Activated effector memory CD4-positive, alpha-beta T cell treated with anti-CD3 and anti-CD28 coated beads, Interleukin-2, amount 50 U/mL, for 16 hours (primary cell): ENCODE data around the gene ACAD9.
A peak's percentile ranks its signal among the peaks of the same experiment; 100 is the strongest.

Experiments used
- DNase-seq: peaks from one replicate; pipeline ENCODE4 v3.0.0-alpha.2; 2020

Gene ACAD9

DNA sequence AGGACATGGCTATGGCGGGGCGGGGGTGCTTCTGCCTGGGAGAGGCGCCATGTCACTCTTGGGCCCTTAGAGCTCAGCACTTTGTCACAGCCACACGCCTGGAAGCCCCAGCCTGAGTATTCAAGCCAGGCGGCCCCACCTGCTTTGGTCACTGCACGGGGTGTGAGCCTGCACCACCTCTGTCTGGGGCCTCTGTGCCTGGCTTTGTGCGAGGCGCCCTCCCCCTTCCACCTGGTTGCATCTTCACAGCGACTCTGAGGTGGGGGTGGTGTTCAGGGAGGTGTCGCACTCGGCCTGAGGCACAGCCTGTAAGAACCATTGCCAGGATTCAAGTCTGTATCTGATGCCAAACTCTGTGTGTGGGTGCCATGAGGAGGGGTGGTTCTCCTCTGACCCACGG is 24.1 kb downstream of the ACAD9 start:
- DNase-seq = no peak

GRCh38 chr3:128906031-128906803 is 26.8 kb downstream of the ACAD9 start:
- DNase-seq = no peak

DNA sequence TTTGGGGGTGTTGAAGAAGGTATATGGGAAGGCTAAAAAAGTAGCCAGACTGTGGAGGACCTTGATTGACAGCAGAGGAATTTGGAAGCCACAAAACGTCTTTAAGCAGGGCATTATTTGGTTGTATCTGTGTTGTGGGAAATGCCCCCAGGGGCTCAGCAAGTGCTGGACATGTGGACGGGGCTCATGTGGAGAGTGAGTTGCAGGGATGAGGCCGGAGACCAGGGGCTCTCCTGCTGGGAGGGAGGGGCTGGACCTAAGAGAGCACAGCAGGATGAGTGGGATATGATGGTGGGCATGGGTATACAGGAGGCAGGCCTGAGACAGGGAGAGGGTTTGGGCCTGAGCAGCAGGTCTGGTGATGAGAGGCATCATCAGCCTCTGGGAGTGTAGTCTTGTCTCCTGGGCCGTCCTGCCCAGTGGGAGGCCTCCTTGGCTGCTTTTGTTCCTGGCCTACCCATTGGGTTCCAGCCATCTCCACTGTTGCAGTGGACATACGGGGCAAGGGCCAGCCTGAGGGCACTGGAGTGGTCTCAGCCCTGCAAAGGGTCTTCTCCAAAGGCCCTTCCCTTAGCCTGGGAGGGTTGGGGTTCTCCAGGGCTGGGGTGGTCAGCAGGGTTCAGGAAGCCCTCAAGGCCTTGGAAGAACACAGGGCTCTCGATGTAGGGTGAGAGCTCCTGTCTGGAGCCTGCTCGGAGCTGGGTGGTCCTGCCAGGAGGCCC is 27.5 kb downstream of the ACAD9 start:
- DNase-seq = no peak

DNA sequence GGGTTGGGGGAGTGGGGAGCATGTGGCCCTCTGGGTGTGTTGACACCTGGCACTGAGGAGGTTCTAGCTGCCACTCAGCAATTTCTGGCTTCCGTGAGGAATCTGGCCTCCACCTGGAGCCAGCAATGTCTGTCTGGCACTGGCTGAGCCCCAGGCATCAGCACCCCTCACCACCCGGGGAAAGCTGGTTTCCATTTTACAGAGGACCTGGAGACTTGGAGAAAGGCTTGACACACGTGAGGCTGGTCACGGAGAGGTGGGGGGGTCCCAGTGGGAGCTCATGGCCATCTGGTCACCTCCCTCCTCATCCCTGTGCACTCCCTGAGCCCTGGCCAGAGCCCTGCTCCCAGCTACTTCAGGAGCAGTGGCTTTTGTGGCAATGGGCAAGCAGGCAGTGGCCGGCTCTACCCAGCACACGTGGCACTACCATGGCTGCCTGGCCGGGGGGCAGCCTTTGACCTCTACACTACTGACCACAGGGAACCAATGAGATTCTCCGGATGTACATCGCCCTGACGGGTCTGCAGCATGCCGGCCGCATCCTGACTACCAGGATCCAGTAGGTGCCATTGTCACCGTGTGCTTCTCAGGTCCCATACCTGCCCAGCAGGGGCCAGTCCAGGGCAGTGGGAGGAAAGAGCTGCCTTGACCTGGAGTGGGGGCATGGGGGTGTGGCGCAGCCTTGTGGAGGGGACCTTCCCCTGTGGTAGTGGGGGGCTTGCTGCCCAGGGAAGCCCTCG is 28.5 kb downstream of the ACAD9 start:
- DNase-seq = no peak

DNA sequence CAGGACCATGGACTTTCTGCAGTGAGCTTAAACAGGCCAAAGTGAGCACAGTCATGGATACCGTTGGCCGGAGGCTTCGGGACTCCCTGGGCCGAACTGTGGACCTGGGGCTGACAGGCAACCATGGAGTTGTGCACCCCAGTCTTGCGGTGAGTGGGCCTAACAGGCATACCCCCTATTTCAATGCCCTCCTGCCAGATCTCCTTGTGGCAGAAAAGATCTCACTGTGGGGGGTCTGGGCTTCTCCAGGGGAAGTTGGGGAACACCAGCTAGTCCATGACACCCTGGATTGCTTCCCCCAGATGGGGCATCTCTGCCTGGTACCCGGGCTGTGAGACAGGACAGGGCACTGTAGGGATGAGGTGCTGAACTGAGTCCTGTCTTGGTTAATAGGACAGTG is 29.5 kb downstream of the ACAD9 start:
- DNase-seq = no peak

DNA sequence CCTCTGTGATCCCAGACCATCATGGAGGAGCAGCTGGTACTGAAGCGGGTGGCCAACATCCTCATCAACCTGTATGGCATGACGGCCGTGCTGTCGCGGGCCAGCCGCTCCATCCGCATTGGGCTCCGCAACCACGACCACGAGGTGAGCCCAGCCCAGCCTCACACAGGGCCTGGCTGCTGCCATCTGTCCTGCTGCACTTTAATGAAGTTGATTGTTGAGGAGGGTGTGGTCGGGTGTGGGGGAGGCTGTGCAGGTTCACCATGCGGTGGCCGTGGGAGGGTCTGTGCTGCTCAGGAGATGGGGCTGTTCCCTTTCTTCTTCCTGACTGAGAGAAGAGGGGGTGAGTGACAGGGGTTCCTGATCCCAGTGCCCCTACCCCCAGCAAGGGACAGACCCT is 30.6 kb downstream of the ACAD9 start:
- peak; percentile 58 for DNase-seq

DNA sequence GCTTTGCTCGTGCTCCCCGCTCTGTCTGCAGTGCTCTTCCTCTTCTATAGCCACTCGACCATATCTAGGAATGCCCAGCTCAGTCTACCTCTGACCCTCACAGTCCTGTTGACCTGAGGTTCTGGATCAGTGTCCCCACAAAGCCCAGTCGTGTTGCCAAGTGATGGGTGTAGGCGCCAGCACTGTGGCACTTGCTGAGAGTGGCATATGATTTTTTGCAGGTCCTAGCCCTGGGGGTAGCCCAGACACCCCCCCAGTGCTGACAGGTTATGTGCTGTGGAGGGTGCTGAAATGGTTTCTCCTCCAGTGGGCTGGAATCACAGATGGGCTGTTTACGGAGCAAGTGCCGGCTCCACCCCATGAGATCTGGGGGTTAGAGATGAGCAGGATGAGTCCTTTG is 32.5 kb downstream of the ACAD9 start:
- peak; percentile 19 for DNase-seq

DNA sequence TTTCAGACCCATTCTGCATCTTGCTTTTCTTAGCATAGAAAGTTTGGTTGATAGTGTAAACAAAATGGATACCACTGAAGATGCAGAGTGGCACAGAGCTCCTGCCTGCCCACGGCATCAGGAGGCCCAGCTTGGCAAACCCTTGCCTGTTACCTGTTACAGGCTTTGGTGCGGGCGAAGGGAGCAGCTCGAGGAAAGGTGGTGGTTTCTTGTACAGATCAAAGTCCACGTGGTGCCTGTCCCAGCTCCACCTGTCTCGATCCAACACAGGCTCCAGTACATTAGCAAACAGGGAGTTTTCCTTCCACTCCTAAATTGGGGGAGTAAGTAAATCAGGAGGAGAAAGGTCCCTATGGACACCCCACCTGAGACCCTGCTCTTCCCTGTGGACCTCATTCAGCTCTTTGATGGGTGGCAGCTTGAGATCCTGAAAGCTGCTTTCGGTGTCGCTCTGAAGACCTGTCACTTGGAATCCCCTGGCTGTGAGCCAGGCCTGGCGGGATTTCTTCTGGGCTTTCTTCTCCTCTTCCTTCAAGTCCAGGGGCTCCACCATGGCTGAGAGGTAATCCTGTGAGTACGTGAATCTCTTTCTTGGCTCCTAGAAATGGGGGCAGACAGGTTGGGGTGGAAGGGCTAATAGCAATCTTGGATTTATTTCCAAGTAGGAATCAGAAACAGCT is 35.7 kb downstream of the ACAD9 start:
- peak; percentile 57 for DNase-seq

- peak; percentile 8 for DNase-seq
Measured at GRCh38 chr3:128917291-128917690, 37.9 kb downstream of the ACAD9 start.

- peak; percentile 8 for DNase-seq
Measured at GRCh38 chr3:128919988-128920387, 40.6 kb downstream of the ACAD9 start.

GRCh38 chr3:128922804-128923459 is 43.5 kb downstream of the ACAD9 start:
- DNase-seq = peak; percentile 79

DNA sequence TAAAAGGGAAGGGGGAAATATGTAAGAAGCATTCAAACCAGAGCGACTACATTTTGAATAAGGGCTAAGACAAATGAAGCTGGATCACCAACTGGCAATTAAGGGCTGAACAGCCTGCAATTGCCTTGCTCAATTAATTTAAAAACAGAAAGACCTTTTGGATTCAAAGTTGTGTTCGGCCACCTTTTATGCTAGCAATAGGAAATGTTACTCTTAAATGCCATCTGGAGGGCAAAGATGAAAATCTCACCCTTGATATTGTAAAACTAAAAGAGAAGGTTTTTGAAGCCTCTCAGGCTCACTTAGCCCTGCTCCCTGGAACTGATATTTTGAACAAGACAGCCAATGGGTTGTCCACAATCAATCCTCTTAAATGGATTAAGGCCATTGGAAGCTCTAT is 44.2 kb downstream of the ACAD9 start:
- no peak for DNase-seq

DNA sequence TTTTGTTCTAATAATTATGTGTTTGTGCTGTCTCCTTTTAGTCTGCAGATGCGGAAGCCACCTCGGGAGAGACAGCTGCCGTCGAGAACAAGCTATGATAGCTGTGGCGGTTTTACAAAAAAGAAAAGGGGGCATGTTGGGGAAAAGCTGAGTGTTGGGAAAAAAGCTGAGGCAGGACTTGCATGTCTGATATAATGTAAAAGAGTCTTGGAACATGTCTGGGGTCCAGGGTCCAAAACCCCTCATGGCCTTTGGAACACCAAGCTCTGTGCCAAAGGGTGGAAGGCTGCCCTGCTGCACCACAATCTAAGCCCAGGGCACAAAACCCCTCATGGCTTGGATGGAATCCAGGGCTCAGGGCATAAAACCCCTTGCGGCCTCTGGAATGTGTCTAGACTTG is 44.6 kb downstream of the ACAD9 start:
- DNase-seq = peak; percentile 33

GRCh38 chr3:128929364-128929763 is 49.9 kb downstream of the ACAD9 start:
- no peak for DNase-seq

GRCh38 chr3:128931046-128931445 is 51.6 kb downstream of the ACAD9 start:
- DNase-seq = peak; percentile 24

- peak; percentile 54 for DNase-seq
Measured at GRCh38 chr3:128932516-128933212, 53.2 kb downstream of the ACAD9 start.

- no peak for DNase-seq
Measured at GRCh38 chr3:128933213-128933921, 53.9 kb downstream of the ACAD9 start.

DNA sequence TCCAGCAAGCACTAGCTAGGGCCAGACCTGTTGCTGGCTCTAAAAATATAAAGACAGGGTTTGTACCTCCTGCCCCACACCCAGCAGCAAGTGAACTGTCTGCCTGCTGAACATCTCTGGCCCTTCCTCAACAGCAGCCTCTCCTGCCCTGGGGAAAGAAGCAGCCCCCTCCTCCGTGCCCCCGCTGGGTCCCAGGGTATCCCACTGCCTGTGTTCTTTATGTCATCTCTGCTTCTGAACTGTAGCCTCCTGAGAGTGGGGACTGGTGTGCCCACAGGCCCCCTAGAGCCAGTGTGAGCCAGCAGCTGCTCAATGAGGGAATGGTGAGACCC is 54.5 kb downstream of the ACAD9 start:
- peak; percentile 10 for DNase-seq

DNA sequence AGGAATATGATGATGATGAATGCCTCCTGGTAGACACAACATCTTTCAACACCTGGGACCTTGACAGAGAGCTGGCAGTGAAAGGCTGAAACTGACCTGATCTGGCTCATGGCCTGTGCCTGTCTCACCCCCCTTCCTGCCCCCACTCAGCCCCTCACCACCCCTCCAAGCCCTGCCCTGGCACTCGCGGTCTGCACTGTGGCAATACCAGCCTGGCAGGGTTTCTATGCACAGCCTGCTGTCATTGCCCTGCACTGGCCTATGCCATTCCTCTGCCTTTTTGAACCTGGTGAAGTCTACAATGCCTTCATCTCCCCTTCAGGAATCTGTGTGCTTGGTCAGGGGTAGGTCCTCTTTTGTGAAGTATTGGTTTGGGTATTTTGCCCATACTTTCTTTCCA is 56.5 kb downstream of the ACAD9 start:
- DNase-seq = no peak

GRCh38 chr3:128936341-128936740 is 56.9 kb downstream of the ACAD9 start:
- no peak for DNase-seq

DNA sequence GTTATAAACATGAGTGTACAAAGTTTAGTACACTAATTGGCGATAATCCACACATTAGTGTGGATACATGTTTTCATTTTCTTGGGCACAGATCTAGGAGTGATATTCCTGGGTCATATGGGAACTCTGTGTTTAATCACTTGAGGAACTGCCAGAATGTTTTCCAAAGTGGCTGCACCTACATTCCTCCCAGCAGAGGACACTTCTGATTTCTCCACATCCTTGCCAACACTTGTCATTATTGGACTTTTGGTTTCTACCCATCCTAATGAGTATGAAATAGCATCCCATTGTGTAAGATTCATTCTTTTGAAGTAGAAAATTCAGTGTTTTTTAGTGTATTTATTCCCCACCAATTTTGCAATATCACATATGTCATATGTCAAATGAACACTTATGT is 60.8 kb downstream of the ACAD9 start:
- DNase-seq = no peak
